ENCODE results near the gene FBXL13.

DNA sequence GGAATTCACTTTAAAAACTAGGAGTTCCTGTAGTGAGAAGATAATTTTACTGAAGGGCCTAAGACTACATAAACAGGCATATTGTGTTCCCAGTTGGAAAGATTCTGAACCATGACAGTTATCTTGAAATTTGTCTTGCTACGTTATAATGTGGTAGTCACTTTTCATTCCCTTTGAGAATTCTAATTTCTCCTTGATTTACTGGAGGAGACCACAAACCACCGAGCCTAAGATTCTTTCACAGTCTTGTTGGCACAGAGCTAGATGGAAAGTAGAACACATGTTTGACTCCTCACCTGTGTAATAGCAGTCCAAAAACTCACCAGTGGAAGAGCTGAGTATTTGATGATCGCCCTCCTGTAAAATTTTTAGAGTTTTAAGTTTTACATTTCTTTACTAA is 5.2 kb upstream of the FBXL13 start:
- TF ChIP-seq EGR1 (IDR thresholded peaks at IDR 0.05) (no peak), FOXM1 (IDR thresholded peaks at IDR 0.05; ENCODE audit: borderline replicate concordance, low read depth) (no peak), TAF1 (IDR thresholded peaks at IDR 0.05; ENCODE audit: low read depth) (no peak), EP300 (IDR thresholded peaks at IDR 0.05; ENCODE audit: borderline replicate concordance) (no peak)

Measured in Ishikawa (cell line).